Measurements from ENCODE around the gene SLC35A3.

SLC35A3 gene

GRCh38 chr1:99936071-99936470 lies 33.7 kb upstream of the SLC35A3 start:
- no peak overlapping the region for H3K4me3 ChIP-seq (ENCODE audit: low read length, poor library complexity, severe bottlenecking)
- H3K9ac ChIP-seq (ENCODE audit: low read depth, low read length, poor library complexity, severe bottlenecking), result no peak overlapping the region
- no peaks in the 10 kb centered on the region for H3K9me2 ChIP-seq (replicated peaks; ENCODE audit: low read depth, low read length)
- no peaks in the 10 kb centered on the region for H3K27me3 ChIP-seq (ENCODE audit: insufficient read depth, low read length, poor library complexity, severe bottlenecking)
- H3K36me3 ChIP-seq (ENCODE audit: insufficient read depth, low read length), result no peaks in the 10 kb centered on the region
- no peak overlapping the region for H2AFZ ChIP-seq (ENCODE audit: low read length)
- no peaks in the 10 kb centered on the region for H3F3A ChIP-seq (ENCODE audit: low read depth)
- no peaks in the 10 kb centered on the region for H4K20me1 ChIP-seq (ENCODE audit: insufficient read depth, low read length, poor library complexity, severe bottlenecking)
- no peaks in the 10 kb centered on the region for H3K9me3 ChIP-seq (ENCODE audit: insufficient read depth, low read depth, low read length)
- H3K4me1 ChIP-seq (ENCODE audit: insufficient read depth, low read length, poor library complexity, severe bottlenecking), result no peaks in the 10 kb centered on the region
- TF ChIP-seq, protein P1, sequence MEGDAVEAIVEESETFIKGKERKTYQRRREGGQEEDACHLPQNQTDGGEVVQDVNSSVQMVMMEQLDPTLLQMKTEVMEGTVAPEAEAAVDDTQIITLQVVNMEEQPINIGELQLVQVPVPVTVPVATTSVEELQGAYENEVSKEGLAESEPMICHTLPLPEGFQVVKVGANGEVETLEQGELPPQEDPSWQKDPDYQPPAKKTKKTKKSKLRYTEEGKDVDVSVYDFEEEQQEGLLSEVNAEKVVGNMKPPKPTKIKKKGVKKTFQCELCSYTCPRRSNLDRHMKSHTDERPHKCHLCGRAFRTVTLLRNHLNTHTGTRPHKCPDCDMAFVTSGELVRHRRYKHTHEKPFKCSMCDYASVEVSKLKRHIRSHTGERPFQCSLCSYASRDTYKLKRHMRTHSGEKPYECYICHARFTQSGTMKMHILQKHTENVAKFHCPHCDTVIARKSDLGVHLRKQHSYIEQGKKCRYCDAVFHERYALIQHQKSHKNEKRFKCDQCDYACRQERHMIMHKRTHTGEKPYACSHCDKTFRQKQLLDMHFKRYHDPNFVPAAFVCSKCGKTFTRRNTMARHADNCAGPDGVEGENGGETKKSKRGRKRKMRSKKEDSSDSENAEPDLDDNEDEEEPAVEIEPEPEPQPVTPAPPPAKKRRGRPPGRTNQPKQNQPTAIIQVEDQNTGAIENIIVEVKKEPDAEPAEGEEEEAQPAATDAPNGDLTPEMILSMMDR (conservative IDR thresholded peaks at IDR 0.05; ENCODE audit: low read length), result no peak
- no peak for TF ChIP-seq EZH2phosphoT487 (IDR thresholded peaks at IDR 0.05; ENCODE audit: borderline replicate concordance)
- no peaks in the 10 kb centered on the region for H3K79me2 ChIP-seq (ENCODE audit: insufficient read depth, low read length)
- no peak overlapping the region for H3K4me2 ChIP-seq (ENCODE audit: low read depth, low read length, poor library complexity, severe bottlenecking)

- Histone ChIP-seq H3K27me3 (ENCODE audit: insufficient read depth, low read length, poor library complexity, severe bottlenecking) (no peaks in the 10 kb centered on the region), H3K4me2 (ENCODE audit: low read depth, low read length, poor library complexity, severe bottlenecking) (no peak overlapping the region), H3K79me2 (ENCODE audit: insufficient read depth, low read length) (no peaks in the 10 kb centered on the region), H3K9ac (ENCODE audit: low read depth, low read length, poor library complexity, severe bottlenecking) (no peak overlapping the region), H3K36me3 (ENCODE audit: insufficient read depth, low read length) (no peaks in the 10 kb centered on the region), H4K20me1 (ENCODE audit: insufficient read depth, low read length, poor library complexity, severe bottlenecking) (no peaks in the 10 kb centered on the region), H3K4me3 (ENCODE audit: low read length, poor library complexity, severe bottlenecking) (no peak overlapping the region), H3K9me3 (ENCODE audit: insufficient read depth, low read depth, low read length) (no peaks in the 10 kb centered on the region), H3K9me2 (replicated peaks; ENCODE audit: low read depth, low read length) (no peaks in the 10 kb centered on the region), H2AFZ (ENCODE audit: low read length) (no peak overlapping the region), H3K4me1 (ENCODE audit: insufficient read depth, low read length, poor library complexity, severe bottlenecking) (peaks cover 3% of the 10 kb centered on the region), H3F3A (ENCODE audit: low read depth) (no peaks in the 10 kb centered on the region)
- no peak for TF ChIP-seq EZH2phosphoT487 (IDR thresholded peaks at IDR 0.05; ENCODE audit: borderline replicate concordance)
- TF ChIP-seq, protein P1 (conservative IDR thresholded peaks at IDR 0.05; ENCODE audit: low read length), result no peak
Measured at GRCh38 chr1:99942723-99943122, 27.1 kb upstream of the SLC35A3 start.

DNA sequence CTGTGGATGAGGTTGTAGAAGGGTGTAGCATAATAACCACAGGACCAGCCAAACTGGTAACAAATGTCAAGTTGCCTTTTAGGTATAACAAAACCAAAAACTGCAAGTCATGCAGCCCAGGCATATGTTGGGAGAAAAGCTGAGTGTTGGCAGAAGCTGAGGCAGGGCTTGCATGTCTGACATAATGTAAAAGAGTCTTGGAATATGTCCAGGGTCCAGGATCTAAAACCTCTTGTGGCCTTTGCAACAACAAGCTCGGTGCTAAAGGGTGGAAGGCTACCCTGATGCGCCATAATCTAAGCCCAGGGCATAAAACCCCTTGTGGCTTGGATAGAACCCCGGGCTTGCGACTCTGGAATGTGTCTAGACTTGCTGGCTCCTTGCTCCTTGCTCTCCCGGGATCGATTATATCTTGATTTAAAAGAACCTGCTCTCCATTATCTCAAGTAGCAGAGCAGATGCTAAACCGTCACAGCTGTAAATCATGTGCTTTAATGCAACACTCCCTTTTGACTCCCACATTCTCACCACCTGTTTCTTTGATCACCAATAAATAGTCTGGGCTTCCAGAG lies 26.5 kb upstream of the SLC35A3 start:
- Histone ChIP-seq H3K9ac (ENCODE audit: low read depth, low read length, poor library complexity, severe bottlenecking) (no peak overlapping the region), H2AFZ (ENCODE audit: low read length) (no peak overlapping the region), H3K4me2 (ENCODE audit: low read depth, low read length, poor library complexity, severe bottlenecking) (no peak overlapping the region), H3K79me2 (ENCODE audit: insufficient read depth, low read length) (no peaks in the 10 kb centered on the region), H4K20me1 (ENCODE audit: insufficient read depth, low read length, poor library complexity, severe bottlenecking) (no peaks in the 10 kb centered on the region), H3K36me3 (ENCODE audit: insufficient read depth, low read length) (no peaks in the 10 kb centered on the region), H3K4me3 (ENCODE audit: low read length, poor library complexity, severe bottlenecking) (no peak overlapping the region), H3K9me3 (ENCODE audit: insufficient read depth, low read depth, low read length) (no peaks in the 10 kb centered on the region), H3K27me3 (ENCODE audit: insufficient read depth, low read length, poor library complexity, severe bottlenecking) (no peaks in the 10 kb centered on the region), H3F3A (ENCODE audit: low read depth) (no peaks in the 10 kb centered on the region), H3K4me1 (ENCODE audit: insufficient read depth, low read length, poor library complexity, severe bottlenecking) (peaks cover 3% of the 10 kb centered on the region), H3K9me2 (replicated peaks; ENCODE audit: low read depth, low read length) (no peaks in the 10 kb centered on the region)
- TF ChIP-seq, protein P1 (conservative IDR thresholded peaks at IDR 0.05; ENCODE audit: low read length), result no peak
- TF ChIP-seq EZH2phosphoT487 (IDR thresholded peaks at IDR 0.05; ENCODE audit: borderline replicate concordance), result no peak
